ENCODE measurements around the gene ADAM10.

ADAM10 gene

GRCh38 chr15:58773024-58773423 is 23.5 kb upstream of the ADAM10 start:
- Histone ChIP-seq H3K9me3 (ENCODE audit: control insufficient read depth, insufficient read depth, low read depth, low read length) (no peaks in the 10 kb centered on the region), H3K4me1 (ENCODE audit: control insufficient read depth, insufficient read depth, low read length) (no peaks in the 10 kb centered on the region; the same call in 1 of the 2 replicates), H3K27ac (ENCODE audit: extremely low read depth, low read depth, low read length) (no peak overlapping the region), H3K36me3 (ENCODE audit: control insufficient read depth in 2 of 2, insufficient read depth in 1 of 2, low read length in 2 of 2) (no peaks in the 10 kb centered on the region), H3K4me3 (ENCODE audit: low read depth, low read length) (peak overlapping the region; percentile 97; the same call in 1 of the 2 replicates)
- TF ChIP-seq ZNF335 (tag by site-specific recombination; conservative IDR thresholded peaks at IDR 0.05) (no peak), ZNF404 (tag by site-specific recombination; IDR thresholded peaks at IDR 0.05) (no peak), ZNF416 (tag by site-specific recombination; IDR thresholded peaks at IDR 0.05) (no peak), EGR2 (tag by site-specific recombination; IDR thresholded peaks at IDR 0.05; ENCODE audit: low read depth) (no peak), ZNF621 (tag by site-specific recombination; IDR thresholded peaks at IDR 0.05) (no peak), ZNF549 (tag by site-specific recombination; IDR thresholded peaks at IDR 0.05) (no peak), ZNF394 (tag by site-specific recombination; IDR thresholded peaks at IDR 0.05; ENCODE audit: borderline replicate concordance) (peak; percentile 97), ZFP37 (tag by site-specific recombination; IDR thresholded peaks at IDR 0.05) (no peak), ZNF600 (tag by site-specific recombination; IDR thresholded peaks at IDR 0.05) (no peak), RBAK (tag by site-specific recombination; IDR thresholded peaks at IDR 0.05) (no peak), ZNF544 (tag by site-specific recombination; IDR thresholded peaks at IDR 0.05) (no peak), ZNF248 (tag by site-specific recombination; IDR thresholded peaks at IDR 0.05) (no peak), ZNF121 (tag by site-specific recombination; IDR thresholded peaks at IDR 0.05) (peak; percentile 82), ZNF654 (tag by site-specific recombination; IDR thresholded peaks at IDR 0.05; ENCODE audit: low read depth) (no peak)
- TF ChIP-seq, protein P1, sequence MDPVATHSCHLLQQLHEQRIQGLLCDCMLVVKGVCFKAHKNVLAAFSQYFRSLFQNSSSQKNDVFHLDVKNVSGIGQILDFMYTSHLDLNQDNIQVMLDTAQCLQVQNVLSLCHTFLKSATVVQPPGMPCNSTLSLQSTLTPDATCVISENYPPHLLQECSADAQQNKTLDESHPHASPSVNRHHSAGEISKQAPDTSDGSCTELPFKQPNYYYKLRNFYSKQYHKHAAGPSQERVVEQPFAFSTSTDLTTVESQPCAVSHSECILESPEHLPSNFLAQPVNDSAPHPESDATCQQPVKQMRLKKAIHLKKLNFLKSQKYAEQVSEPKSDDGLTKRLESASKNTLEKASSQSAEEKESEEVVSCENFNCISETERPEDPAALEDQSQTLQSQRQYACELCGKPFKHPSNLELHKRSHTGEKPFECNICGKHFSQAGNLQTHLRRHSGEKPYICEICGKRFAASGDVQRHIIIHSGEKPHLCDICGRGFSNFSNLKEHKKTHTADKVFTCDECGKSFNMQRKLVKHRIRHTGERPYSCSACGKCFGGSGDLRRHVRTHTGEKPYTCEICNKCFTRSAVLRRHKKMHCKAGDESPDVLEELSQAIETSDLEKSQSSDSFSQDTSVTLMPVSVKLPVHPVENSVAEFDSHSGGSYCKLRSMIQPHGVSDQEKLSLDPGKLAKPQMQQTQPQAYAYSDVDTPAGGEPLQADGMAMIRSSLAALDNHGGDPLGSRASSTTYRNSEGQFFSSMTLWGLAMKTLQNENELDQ (tag by site-specific recombination; IDR thresholded peaks at IDR 0.05; ENCODE audit: low read depth): no peak
- ChIA-PET CTCF (no interaction called here), POLR2A (no interaction called here)

GRCh38 chr15:58771621-58772250 is 22.2 kb upstream of the ADAM10 start:
- Histone ChIP-seq H3K36me3 (ENCODE audit: control insufficient read depth in 2 of 2, insufficient read depth in 1 of 2, low read length in 2 of 2) (no peaks in the 10 kb centered on the region), H3K4me1 (ENCODE audit: control insufficient read depth, insufficient read depth, low read length) (no peaks in the 10 kb centered on the region; the same call in 1 of the 2 replicates), H3K4me3 (ENCODE audit: low read depth, low read length) (peak overlapping the region; percentile 97), H3K27ac (ENCODE audit: extremely low read depth, low read depth, low read length) (peak overlapping the region; percentile 81), H3K9me3 (ENCODE audit: control insufficient read depth, insufficient read depth, low read depth, low read length) (no peaks in the 10 kb centered on the region)
- ChIA-PET POLR2A (interaction anchor here (0.6 to 2.8 kb wide), 7 partner anchors 16 to 548 kb away, joined by 3 to 62 read pairs (median 6); partner anchors contain the start of gene ADAM10), CTCF (no interaction called here)
- TF ChIP-seq KLF7 (tag by site-specific recombination; IDR thresholded peaks at IDR 0.05; ENCODE audit: borderline replicate concordance): no peak
- TF ChIP-seq TSHZ1 (tag by site-specific recombination; IDR thresholded peaks at IDR 0.05; ENCODE audit: borderline replicate concordance): no peak
- no peak for TF ChIP-seq ZNF416 (tag by site-specific recombination; IDR thresholded peaks at IDR 0.05)
- peak; percentile 3; the same call in 1 of the 2 replicates for TF ChIP-seq SP3 (tag by site-specific recombination; IDR thresholded peaks at IDR 0.05)
- TF ChIP-seq ELK4 (IDR thresholded peaks at IDR 0.05; ENCODE audit: borderline replicate concordance, low read depth, low read length): no peak
- no peak for TF ChIP-seq ZNF248 (tag by site-specific recombination; IDR thresholded peaks at IDR 0.05)
- no peak for TF ChIP-seq ZNF561 (tag by site-specific recombination; IDR thresholded peaks at IDR 0.05; ENCODE audit: borderline replicate concordance)
- no peak for TF ChIP-seq ZNF18 (tag by site-specific recombination; IDR thresholded peaks at IDR 0.05)
- TF ChIP-seq ZNF626 (tag by site-specific recombination; IDR thresholded peaks at IDR 0.05): no peak
- TF ChIP-seq, protein P2, sequence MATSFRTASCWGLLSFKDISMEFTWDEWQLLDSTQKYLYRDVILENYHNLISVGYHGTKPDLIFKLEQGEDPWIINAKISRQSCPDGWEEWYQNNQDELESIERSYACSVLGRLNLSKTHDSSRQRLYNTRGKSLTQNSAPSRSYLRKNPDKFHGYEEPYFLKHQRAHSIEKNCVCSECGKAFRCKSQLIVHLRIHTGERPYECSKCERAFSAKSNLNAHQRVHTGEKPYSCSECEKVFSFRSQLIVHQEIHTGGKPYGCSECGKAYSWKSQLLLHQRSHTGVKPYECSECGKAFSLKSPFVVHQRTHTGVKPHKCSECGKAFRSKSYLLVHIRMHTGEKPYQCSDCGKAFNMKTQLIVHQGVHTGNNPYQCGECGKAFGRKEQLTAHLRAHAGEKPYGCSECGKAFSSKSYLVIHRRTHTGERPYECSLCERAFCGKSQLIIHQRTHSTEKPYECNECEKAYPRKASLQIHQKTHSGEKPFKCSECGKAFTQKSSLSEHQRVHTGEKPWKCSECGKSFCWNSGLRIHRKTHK (tag by site-specific recombination; IDR thresholded peaks at IDR 0.05): no peak
- no peak for TF ChIP-seq ZSCAN16 (tag by site-specific recombination; IDR thresholded peaks at IDR 0.05)

All from HEK293 (cell line).